Activated CD8-positive, alpha-beta memory T cell treated with anti-CD3 and anti-CD28 coated beads, Interleukin-2, amount 50 U/mL, for 1 hour (primary cell): Measurements from ENCODE around the gene VWA2.

Source experiments
- DNase-seq: peaks from one replicate; pipeline ENCODE4 v3.0.0-alpha.2; 2020; ENCODE audit errors: extremely low read depth

VWA2 gene

GRCh38 chr10:114274616-114275453 is 35.8 kb downstream of the VWA2 start:
- no peak for DNase-seq

- DNase-seq, result no peak
Measured at GRCh38 chr10:114276066-114276465, 37.0 kb downstream of the VWA2 start.

- no peak for DNase-seq
Measured at GRCh38 chr10:114276671-114277070, 37.6 kb downstream of the VWA2 start.

- DNase-seq, result no peak
Measured at GRCh38 chr10:114278140-114278883, 39.3 kb downstream of the VWA2 start.

- no peak for DNase-seq
Measured at GRCh38 chr10:114278884-114279191, 39.8 kb downstream of the VWA2 start.

GRCh38 chr10:114279289-114279688 is 40.2 kb downstream of the VWA2 start:
- DNase-seq, result no peak

- DNase-seq, result no peak
Measured at GRCh38 chr10:114279901-114280644, 41.0 kb downstream of the VWA2 start.

- no peak for DNase-seq
Measured at GRCh38 chr10:114281006-114281405, 42.0 kb downstream of the VWA2 start.

- DNase-seq, result no peak
Measured at GRCh38 chr10:114281461-114281860, 42.4 kb downstream of the VWA2 start.

GRCh38 chr10:114282526-114282925 is 43.5 kb downstream of the VWA2 start:
- DNase-seq, result no peak

GRCh38 chr10:114283091-114283490 is 44.0 kb downstream of the VWA2 start:
- DNase-seq, result no peak

- DNase-seq, result no peak
Measured at GRCh38 chr10:114283535-114284234, 44.6 kb downstream of the VWA2 start.

GRCh38 chr10:114284346-114285071 is 45.5 kb downstream of the VWA2 start:
- no peak for DNase-seq

- DNase-seq, result no peak
Measured at GRCh38 chr10:114285961-114286441, 46.9 kb downstream of the VWA2 start.

GRCh38 chr10:114286921-114287320 is 47.9 kb downstream of the VWA2 start:
- DNase-seq, result no peak

- DNase-seq, result no peak
Measured at GRCh38 chr10:114288424-114289095, 49.5 kb downstream of the VWA2 start.

- no peak for DNase-seq
Measured at GRCh38 chr10:114289096-114289436, 50.0 kb downstream of the VWA2 start.

GRCh38 chr10:114290038-114290437 is 51.0 kb downstream of the VWA2 start:
- DNase-seq, result no peak

GRCh38 chr10:114291076-114291475 is 52.0 kb downstream of the VWA2 start:
- DNase-seq, result no peak

GRCh38 chr10:114291516-114291915 is 52.5 kb downstream of the VWA2 start:
- no peak for DNase-seq

- no peak for DNase-seq
Measured at GRCh38 chr10:114293075-114293474, 54.0 kb downstream of the VWA2 start.
